ENCODE measurements around the gene POLR2I.

- TF ChIP-seq CTCF (conservative IDR thresholded peaks at IDR 0.05) (no peak), ZFX (IDR thresholded peaks at IDR 0.05) (no peak)
Measured at GRCh38 chr19:36081385-36081784, 33.3 kb downstream of the POLR2I start.
